GM18519 (cell line): Measurements from ENCODE around the gene TAL1.

Experiments
- ATAC-seq: cut with Tn5 transposase; IDR thresholded peaks from one replicate; pipeline ENCODE4 v1.9.1; 2021; ENCODE audit warnings: mild to moderate bottlenecking, moderate library complexity; ENCODE audit not compliant: unreplicated experiment, low FRiP score

Gene TAL1

DNA sequence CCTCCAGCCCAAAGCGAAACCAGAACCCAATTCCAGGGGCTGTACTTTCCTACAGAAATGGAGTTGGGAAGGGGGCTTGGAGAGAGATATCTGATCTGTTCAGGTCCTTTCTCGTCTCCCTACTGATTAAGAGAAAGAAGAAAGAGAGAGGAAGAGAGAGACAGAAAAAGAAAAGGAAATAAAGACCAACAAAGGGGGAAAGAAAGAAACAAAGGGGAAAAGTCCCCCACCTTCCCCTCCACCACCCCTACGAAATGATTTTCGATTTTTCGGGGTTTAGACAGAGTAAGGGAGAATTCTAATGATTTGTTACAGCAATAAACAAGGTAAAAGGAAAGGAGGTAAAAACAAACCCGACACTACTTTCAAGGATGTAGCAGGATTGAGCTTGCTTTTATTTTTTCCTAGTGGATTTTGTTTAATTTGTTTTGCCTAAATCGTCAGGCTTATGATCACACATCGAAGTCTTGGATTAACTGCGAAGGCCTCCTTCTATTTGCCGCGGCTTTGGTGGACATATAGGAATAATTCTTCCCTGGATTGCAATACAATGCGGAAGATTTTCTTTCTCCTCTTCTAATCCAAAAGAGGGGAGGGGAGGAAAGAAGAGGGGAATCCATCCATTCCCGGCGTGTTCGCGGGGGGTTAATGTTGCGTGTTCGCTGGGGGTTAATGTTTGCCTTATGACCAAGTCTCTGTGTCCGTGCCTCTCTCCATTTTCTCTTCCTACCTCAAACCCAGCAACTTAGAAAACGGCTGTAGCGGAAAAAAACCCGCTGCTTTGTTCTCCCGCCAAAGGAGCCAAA, 1.9 kb downstream of the TAL1 start:
- no peak for ATAC-seq

DNA sequence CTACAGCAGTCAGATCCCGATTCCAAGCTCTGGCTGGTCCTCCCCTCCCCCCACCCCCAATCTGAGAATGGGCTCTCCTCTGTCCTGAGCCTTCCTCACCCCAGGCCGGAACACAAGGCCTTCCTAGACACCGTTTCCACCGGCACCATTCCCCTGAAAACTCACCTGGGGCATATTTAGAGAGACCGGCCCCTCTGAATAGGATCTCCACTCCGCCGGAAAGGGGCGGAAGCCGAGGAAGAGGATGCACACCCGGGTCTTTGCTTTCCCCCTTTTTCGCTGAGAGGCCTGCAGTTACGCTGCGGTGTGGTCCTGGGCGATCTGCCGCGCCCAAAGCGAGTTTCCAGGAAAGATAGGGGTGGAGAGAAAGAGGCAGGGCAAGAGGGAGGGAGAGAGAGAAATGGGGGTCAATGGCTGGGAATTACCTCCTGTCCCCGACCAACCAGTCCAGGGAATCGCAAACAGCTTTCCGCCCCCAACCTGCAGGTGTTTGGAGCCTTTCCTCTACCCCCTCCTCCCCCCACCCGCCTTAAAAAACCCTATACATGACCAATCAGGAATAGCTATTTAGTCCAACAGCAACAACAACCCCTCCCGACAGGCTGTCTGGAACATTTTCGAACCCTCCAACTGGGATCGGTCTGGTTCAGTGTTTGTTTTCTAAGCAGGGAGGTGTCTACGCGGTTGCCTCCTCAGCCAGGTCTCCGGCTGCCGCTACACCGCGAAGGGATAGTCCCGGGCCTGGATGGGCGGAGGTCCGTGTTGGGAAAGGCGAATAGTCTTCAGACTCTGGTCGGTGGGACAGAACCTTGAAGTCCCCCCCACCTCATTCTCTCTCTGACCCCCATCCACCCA, 2.8 kb downstream of the TAL1 start:
- no peak for ATAC-seq

DNA sequence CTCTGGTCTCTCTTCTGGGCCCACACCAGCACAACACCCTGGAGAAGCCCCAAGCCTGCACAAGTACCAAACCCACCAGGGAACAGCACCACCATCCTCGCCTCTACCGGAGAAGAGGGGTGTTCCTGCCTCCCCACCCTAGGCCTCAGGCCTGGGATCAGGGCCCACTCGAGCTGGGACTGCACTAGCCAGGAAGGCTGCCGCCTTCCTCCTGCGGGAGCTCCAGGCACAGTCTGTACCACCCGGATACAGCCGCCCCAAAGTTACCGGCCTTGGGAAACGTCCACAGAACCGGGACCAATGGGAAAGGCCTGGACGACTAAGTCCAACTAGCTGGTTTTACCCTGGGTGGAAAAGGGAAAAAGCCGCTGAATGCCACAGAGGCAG, 3.4 kb downstream of the TAL1 start:
- no peak for ATAC-seq

- ATAC-seq = no peak
These were observed 4.4 kb downstream of the TAL1 start for GRCh38 chr1:47227341-47228232.

DNA sequence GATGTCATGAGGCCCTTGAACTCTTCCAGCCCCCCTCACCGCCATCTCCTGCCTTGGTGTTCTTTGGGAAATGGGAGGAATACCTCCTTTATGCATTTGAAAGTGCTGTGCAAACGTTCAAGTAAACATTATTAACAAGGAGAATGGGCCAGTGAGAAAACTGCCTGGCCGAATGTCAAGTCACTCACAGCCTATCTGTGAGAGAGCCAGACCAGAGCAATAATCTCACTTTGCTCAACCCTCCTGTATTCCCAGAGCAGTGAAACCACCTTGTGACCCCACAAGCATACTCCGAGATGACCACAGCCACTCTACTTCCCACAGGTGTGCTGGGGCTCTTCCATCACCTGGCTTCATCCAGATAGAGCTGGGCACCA, 5.2 kb downstream of the TAL1 start:
- ATAC-seq = no peak

DNA sequence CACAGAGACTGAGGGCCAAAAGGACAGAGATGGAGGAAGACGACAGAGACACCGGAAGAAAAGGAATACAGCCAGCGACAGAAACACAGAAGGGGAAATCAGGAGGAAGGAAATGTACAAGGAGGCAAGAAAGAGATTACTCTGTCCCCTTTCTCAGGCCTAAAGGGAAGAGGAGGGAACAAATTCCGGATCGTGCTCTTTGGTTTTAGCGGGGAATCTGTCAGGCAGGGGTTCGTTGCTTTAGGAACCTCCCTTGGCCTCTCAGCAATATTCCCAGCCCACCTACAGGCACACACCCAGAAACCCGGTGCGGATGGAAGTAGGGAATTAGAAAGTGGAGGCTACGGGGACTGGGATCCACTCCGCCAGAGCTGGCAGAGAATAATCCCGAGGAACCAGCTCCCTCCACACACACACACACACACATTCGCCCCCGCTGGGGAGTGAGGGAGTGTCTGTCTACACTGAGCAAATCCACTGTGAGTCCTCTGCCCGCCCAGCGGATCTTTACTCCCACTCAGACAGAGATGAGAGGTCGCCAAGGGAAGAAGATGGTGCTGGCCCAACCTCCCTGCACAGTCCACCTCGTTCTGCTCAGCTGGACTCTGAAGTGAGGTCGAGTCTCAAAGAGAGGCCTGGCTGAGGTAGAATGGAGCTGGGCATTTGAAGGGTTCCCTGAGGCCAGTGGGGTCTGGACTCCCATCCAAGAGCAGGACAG, 5.7 kb downstream of the TAL1 start:
- no peak for ATAC-seq

- ATAC-seq = no peak
These were observed 6.5 kb downstream of the TAL1 start for GRCh38 chr1:47225430-47226100.

DNA sequence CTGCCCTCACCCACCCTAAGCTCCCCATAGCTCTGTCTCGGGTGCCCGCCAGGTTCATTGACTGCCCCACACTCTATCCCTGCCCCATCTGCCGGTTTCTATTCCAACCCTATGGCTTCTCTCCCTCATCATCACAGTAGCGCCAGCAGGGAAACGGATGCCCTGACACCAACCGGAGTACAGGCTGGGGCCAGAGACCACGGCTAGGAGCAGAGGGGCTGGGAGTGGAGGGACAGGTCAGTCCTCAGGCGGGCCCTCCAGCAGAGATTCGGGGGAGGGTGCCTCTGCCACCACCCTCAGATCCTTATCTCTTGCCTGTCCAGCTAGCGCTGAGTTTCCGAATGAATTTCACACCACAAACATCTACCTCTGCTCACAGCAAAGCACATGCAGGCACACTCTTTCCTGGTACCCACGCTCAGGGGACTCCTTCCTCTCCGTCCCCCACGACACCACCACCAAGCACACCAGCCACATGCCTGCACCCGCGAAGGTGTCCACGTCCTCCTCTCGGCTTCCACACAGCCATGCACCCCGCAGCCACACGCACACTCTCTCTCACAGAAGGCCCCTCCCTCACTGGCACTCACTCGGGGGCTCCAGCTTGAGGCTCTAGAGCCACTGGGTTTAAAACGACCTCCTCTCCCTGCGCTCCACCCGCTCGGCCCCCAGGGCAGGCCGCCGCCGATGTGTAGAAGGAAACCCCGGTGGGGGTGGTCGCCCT, 7.2 kb downstream of the TAL1 start:
- ATAC-seq = no peak

DNA sequence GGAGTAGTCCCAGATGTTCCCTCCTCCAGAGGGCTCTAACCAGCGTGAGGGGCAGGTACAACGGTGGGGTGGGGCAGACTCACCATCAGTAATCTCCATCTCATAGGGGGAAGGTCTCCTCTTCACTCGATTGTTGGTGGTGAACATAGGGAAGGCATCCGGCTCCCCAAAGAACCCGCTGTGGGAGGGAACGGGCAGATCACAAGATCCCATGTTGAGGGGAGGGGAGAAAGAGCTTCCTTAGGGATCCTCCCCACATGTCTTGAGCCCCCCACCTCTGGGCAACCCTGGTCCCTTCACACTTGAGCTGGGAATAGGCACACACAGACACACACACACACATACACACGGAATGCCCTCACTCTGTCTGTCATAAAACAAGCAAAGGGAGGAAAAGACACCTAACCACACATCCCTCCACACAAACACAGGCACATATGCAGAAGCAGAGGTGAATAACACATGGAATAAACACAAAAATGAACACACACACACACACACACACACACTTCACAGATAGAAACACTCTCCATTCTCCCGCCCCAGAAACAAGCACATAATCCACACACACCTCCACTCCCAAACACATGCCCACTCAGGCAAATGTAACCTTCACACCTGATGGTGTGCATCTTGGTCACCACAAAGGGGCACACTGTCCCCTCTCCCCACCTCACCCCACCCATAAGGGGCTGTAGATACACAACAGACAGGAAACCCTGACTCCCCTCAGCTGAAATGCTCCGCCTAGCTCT, 7.9 kb downstream of the TAL1 start:
- no peak for ATAC-seq

GRCh38 chr1:47223174-47223920, 8.7 kb downstream of the TAL1 start:
- no peak for ATAC-seq

DNA sequence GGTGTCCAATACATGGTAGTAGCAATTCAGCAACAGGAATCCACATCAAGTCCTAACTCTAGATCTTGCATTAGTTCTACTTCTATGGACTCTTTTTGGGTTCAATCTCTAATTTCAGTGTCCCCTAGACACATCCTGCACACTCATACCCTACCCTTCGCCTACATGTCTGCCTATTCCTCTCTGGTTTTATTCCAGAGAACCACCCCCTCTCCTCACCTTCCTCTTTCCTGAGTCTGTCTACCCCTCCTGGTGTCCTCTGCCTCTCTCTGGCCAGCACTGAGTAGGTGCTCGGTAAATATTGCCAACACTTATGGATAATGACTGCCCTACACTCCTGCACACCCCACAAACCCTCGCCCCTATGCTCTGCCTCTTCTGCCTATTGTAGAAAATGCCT, 9.5 kb downstream of the TAL1 start:
- ATAC-seq = no peak

DNA sequence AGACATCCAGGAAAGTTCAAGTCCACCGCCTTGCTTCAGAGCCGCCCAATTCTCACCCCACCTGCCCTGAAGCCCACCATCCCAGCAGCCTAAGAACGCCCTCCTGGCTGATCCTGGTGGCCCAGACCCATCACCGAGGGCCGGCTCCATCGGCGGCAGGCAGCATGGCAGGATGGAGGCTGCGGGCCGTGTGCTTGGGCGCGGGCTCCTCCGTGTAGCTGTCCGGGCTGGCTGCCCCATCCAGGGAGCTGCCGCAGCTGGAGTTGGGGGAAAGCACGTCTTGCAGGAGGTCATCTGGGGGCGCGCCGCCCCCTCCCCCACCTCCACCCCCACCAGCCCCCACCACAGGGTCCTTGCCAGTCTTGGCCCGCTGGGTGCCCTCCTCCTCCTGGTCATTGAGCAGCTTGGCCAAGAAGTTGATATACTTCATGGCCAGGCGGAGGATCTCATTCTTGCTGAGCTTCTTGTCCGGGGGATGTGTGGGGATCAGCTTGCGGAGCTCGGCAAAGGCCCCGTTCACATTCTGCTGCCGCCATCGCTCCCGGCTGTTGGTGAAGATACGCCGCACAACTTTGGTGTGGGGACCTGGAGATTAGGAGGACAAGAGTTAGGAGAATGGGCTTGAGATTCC, 12.3 kb downstream of the TAL1 start:
- ATAC-seq = no peak

DNA sequence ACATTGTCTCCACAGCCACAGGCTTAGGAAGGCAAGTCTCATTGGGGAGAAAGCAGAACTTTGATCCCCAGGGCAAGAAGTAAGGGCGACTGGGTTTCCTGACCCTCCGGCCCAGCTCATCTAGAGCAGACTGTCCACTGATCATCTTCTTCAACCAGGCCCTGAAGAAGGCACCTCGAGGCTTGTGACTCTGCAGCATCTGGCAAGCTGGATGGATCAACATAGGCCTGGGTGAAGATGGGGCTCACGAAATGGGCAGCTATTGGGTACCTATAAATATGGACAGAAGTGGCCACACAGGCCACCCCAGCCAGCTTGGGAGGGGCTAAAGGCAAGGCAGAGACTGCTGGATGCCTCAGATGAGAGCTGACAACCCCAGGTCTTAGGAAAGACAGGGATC, 13.0 kb downstream of the TAL1 start:
- ATAC-seq = no peak

DNA sequence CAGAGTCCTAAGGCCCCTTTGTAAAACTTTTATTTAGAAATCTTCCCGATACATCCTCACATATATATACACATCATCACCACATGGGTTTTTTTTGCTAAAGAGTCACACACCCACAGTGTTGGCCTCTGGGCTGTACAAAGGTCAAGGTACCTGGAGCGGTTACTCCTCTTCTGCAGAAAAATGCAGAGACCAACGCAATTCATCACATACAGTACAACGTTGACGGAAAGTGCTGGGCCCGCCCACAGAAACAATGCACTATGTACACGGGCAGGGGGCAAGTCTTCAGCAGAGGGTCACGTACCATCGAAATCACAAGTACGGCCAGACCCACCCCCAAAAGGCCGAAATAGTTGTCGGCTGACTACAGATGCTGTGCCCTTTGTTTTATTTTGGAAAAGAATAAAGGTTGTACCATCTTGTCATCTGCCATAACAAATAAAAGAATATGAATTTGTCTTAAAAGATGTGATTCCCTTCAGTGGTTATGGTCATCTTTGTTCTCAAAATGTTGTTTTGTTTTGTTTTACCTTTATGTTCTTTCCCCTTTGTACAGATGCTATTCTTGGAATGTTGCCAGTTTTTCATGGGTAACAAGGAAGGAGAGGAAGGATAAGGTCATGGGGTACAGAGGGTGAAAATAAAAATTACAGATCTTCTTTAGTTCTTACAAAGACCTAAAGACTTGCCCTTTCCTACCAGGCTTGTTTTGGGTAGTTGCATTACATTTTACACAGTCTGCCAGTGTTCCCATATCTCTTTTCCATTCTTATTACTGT, 15.6 kb downstream of the TAL1 start:
- no peak for ATAC-seq

DNA sequence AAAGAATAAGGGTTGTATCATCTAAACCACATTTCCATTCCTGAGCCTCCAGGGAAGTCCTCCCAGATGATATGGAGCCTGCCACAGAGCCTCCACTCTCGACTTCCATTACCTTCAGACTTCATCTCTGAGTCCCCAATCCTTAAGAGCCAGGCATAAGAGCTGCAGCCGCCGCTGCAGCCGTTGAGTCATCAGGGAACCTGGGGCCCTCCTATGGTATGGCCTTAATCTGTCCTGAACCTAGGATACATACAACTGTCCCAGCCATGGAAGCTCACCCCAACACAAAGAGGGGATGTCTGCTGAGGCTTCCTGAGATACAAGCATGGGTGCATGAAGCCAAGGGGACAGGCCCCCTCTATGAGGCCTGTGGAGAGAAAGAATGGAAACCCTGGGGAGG, 16.3 kb downstream of the TAL1 start:
- ATAC-seq = no peak

DNA sequence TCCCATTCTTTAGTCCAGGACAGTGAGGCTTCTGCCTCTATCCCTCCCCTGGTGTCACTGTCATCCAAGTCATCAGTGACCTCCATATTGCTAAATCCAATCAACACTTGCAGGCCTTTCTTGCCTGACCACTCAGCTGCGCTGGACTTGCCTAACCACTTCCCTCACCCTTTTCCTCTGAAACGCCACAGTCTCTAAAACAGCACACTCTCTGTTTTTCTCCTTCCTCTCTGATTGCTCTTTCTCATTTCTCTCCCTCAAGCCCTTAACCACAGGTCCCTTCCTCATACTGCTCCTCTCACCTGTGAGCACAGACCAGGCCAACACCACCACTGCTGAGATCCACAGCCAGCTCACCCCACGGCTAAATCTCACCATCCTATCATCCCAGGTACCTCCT, 17.5 kb downstream of the TAL1 start:
- no peak for ATAC-seq
